NCI-H1694 treated with DMSO at 0.1 percent for 48 hours (cell line): ENCODE measurements around the gene FARS2.

Experiments
- DNase-seq: peaks from one replicate; lab custom pipeline; 2025; lab: John Stamatoyannopoulos, UW

Gene FARS2

GRCh38 chr6:5427586-5427985 is 166.3 kb downstream of the FARS2 start:
- DNase-seq: no peak

GRCh38 chr6:5433324-5433723 is 172.0 kb downstream of the FARS2 start:
- no peak for DNase-seq

GRCh38 chr6:5435449-5435848 is 174.1 kb downstream of the FARS2 start:
- no peak for DNase-seq

- no peak for DNase-seq
These were observed 177.7 kb downstream of the FARS2 start for GRCh38 chr6:5438922-5439584.

GRCh38 chr6:5439749-5440148 is 178.4 kb downstream of the FARS2 start:
- DNase-seq: no peak

- DNase-seq: no peak
These were observed 181.0 kb downstream of the FARS2 start for GRCh38 chr6:5442319-5442718.

GRCh38 chr6:5442916-5443315 is 181.6 kb downstream of the FARS2 start:
- no peak for DNase-seq

GRCh38 chr6:5443491-5443890 is 182.2 kb downstream of the FARS2 start:
- no peak for DNase-seq

GRCh38 chr6:5446362-5447075 is 185.2 kb downstream of the FARS2 start:
- no peak for DNase-seq

- no peak for DNase-seq
These were observed 186.6 kb downstream of the FARS2 start for GRCh38 chr6:5447921-5448320.

- DNase-seq: no peak
These were observed 188.8 kb downstream of the FARS2 start for GRCh38 chr6:5450073-5450472.

GRCh38 chr6:5453546-5453945 is 192.2 kb downstream of the FARS2 start:
- peak; percentile 34 for DNase-seq

GRCh38 chr6:5455142-5455541 is 193.8 kb downstream of the FARS2 start:
- no peak for DNase-seq

- DNase-seq: no peak
These were observed 195.7 kb downstream of the FARS2 start for GRCh38 chr6:5457041-5457440.

GRCh38 chr6:5457983-5458683 is 196.8 kb downstream of the FARS2 start:
- no peak for DNase-seq

- no peak for DNase-seq
These were observed 198.0 kb downstream of the FARS2 start for GRCh38 chr6:5459346-5459745.

- no peak for DNase-seq
These were observed 200.1 kb downstream of the FARS2 start for GRCh38 chr6:5461365-5461764.

- no peak for DNase-seq
These were observed 201.5 kb downstream of the FARS2 start for GRCh38 chr6:5462856-5463255.

- no peak for DNase-seq
These were observed 202.4 kb downstream of the FARS2 start for GRCh38 chr6:5463690-5464089.

- DNase-seq: no peak
These were observed 203.0 kb downstream of the FARS2 start for GRCh38 chr6:5464099-5464885.

GRCh38 chr6:5466281-5467136 is 205.2 kb downstream of the FARS2 start:
- no peak for DNase-seq
